T-cell (primary cell): ENCODE data around the gene TUBB. TPM values are rescaled to one million over a fixed set of nuclear protein-coding genes. Genes with fewer than 3 reads are reported as not detected.

Source experiments
- ATAC-seq, 4 experiments: fragments of 200-7000 bp in 3 of 4; fragments of 150-1000 bp in 1 of 4; cut with Tn5 transposase; replicated peaks in 1 of 4; 1 replicate in 3 of 4; 2 replicates in 1 of 4; pipeline ENCODE4 v1.10.0; 2021; ENCODE audit warnings: moderate library complexity in 3 of 4, mild to moderate bottlenecking in 2 of 4, moderate number of reproducible peaks in 1 of 4
- CTCF ChIA-PET, 2 donors: fragments of 300-600 bp; sonication (Branson Sonifier 250); formaldehyde crosslinking; loops; one replicate each; lab custom pipeline; 2022; ENCODE audit warnings: antibody characterized with exemption in 2 of 2; lab: Charles Lee
- POLR2A ChIA-PET, 2 donors: fragments of 300-600 bp; sonication (Branson Sonifier 250); formaldehyde crosslinking; loops; one replicate each; lab custom pipeline; 2022; ENCODE audit warnings: antibody characterized with exemption in 2 of 2; lab: Charles Lee
- DNase-seq, 35 experiments: peaks; one replicate each; pipeline versions ENCODE4 v3.0.0 to v3.0.0-alpha.2; 2013 to 2023
- H3K27ac ChIP-seq: one replicate; pipeline ENCODE4 v1.5.1; 2013; ENCODE audit warnings: low read length
- H3K27me3 ChIP-seq, 2 experiments: replicated peaks in 1 of 2; 1 replicate in 1 of 2; 2 replicates in 1 of 2; pipeline versions ENCODE4 v1.6.1 to v1.7.0; 2013; ENCODE audit warnings: low read length in 1 of 2, mixed read lengths in 1 of 2; ENCODE audit not compliant: control insufficient read depth in 2 of 2, insufficient read depth in 2 of 2; ENCODE audit errors: extremely low read depth in 1 of 2
- H3K36me3 ChIP-seq, 2 donors: 1 replicate in 1 of 2; 2 replicates in 1 of 2; pipeline versions ENCODE4 v1.6.1 to v1.7.0; 2013; ENCODE audit warnings: low read length in 1 of 2; ENCODE audit not compliant: control insufficient read depth in 2 of 2, insufficient read depth in 1 of 2; ENCODE audit errors: extremely low read depth in 1 of 2
- H3K4me1 ChIP-seq, 2 experiments: 1 replicate in 1 of 2; 2 replicates in 1 of 2; pipeline versions ENCODE4 v1.6.1 to v1.7.0; 2013; ENCODE audit warnings: low read length in 2 of 2, mixed read lengths in 1 of 2; ENCODE audit not compliant: insufficient read depth in 2 of 2, control insufficient read depth in 1 of 2; ENCODE audit errors: extremely low read depth in 1 of 2
- H3K4me3 ChIP-seq, 2 donors: 1 replicate in 1 of 2; 2 replicates in 1 of 2; pipeline versions ENCODE4 v1.5.1 to v1.7.0; 2013; ENCODE audit warnings: mild to moderate bottlenecking in 2 of 2, low read length in 1 of 2, moderate library complexity in 1 of 2; ENCODE audit not compliant: control insufficient read depth in 1 of 2; ENCODE audit errors: extremely low read depth in 1 of 2
- H3K9me3 ChIP-seq: 2 replicates; pipeline ENCODE4 v1.7.0; 2013
- H3K27ac Mint-ChIP-seq, 2 donors: one replicate each; pipeline ENCODE4 v1.8.0; 2020 to 2021; ENCODE audit warnings: mild to moderate bottlenecking in 2 of 2, mixed read lengths in 2 of 2
- H3K27me3 Mint-ChIP-seq, 2 donors: one replicate each; pipeline ENCODE4 v1.8.0; 2021 to 2022; ENCODE audit warnings: mixed read lengths in 2 of 2
- H3K36me3 Mint-ChIP-seq: one replicate; pipeline ENCODE4 v1.8.0; 2021; ENCODE audit warnings: mixed read lengths
- H3K4me1 Mint-ChIP-seq, 3 donors: one replicate each; pipeline ENCODE4 v1.8.0; 2020 to 2022; ENCODE audit warnings: mixed read lengths in 3 of 3, mild to moderate bottlenecking in 1 of 3
- H3K4me3 Mint-ChIP-seq, 3 donors: one replicate each; pipeline ENCODE4 v1.8.0; 2020 to 2022; ENCODE audit warnings: mild to moderate bottlenecking in 3 of 3, mixed read lengths in 3 of 3, moderate library complexity in 3 of 3
- H3K9me3 Mint-ChIP-seq, 3 donors: one replicate each; pipeline ENCODE4 v1.8.0; 2020 to 2022; ENCODE audit warnings: mixed read lengths in 3 of 3
- WGBS: methylation state at CpG from one replicate; pipeline ENCODE4 v1.1.5; 2013; ENCODE audit warnings: missing lambda C conversion rate; ENCODE audit not compliant: insufficient coverage; 5-methylcytosine and 5-hydroxymethylcytosine counted together
- total RNA-seq, 35 experiments: library from RNA in 6 of 35; stranded (reverse) in 6 of 35; fragments of 120-200 nt in 1 of 35; gene quantifications; one replicate each; pipeline versions ENCODE4 v1.2.1 to v1.2.4 and lab custom pipeline; 2013 to 2026

TUBB gene
- total RNA-seq, 5 donors from 2014 or later (not counting 1 experiment from before 2014, with no cell fraction given): 108 to 246 (median 202) TPM

DNA sequence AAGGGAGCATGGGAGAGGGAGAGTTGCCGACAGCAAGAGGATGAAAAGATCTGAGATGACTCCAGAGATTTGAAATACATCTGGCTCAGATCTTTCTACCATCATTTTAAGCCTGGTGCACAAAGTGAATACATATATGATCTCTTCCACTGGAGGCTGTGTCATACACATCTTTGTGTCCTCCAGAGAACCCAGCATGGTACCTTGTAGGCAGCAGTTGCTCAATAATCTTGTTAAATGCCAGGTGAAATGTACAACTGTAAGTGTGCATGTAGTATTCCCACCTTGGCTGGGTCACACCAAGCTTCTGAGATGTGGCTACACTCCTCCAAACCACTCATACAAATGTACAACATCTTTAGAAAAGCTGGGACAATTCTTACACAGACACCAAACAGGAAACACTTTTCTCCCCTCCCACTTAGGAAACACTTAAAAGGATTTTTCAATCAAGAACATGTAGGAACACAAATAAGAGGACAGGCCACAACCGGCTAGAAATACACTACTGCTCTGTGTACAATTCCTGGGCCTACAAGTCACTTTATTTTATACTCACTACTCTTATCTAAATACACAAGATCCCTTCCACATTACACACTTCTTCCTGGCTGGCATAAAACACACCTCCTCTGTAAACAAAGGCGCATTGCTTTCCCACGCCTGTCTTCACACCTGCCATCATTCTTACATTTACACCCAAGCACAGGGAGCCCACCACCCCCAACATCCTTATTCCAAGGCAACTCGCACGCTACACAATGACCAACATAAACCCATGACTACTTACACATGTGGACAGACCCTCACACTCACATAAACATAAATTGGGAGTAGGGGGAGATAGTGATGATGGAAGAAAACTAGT, 28.0 kb downstream of the TUBB start:
- Histone ChIP-seq H3K4me3 (no peak overlapping the region), H3K36me3 (no peaks in the 10 kb centered on the region), H3K4me1 (peaks cover 2 to 16% of the 10 kb centered on the region in 2 experiments), H3K27ac (no peak overlapping the region), H3K27me3 (no peaks in the 10 kb centered on the region), H3K9me3 (no peaks in the 10 kb centered on the region)
- Mint-ChIP-seq H3K27me3 (no peaks in the 10 kb centered on the region), H3K4me1 (peaks cover 16 to 40% (median 26%) of the 10 kb centered on the region in 3 donors), H3K27ac (peak overlapping the region; percentile 2 to 56), H3K4me3 (no peak overlapping the region), H3K36me3 (no peaks in the 10 kb centered on the region), H3K9me3 (no peaks in the 10 kb centered on the region)
- DNase-seq: no peak
- POLR2A ChIA-PET: no interaction called here
- 73% methylated on average over 3 of the region's 6 CpGs for WGBS
- CTCF ChIA-PET: interaction anchor here (0.6 to 1.6 kb wide), 2 partner anchors 17 to 207 kb away, joined by 3 to 6 read pairs; no protein-coding TSS in a partner anchor
- ATAC-seq: no peak

DNA sequence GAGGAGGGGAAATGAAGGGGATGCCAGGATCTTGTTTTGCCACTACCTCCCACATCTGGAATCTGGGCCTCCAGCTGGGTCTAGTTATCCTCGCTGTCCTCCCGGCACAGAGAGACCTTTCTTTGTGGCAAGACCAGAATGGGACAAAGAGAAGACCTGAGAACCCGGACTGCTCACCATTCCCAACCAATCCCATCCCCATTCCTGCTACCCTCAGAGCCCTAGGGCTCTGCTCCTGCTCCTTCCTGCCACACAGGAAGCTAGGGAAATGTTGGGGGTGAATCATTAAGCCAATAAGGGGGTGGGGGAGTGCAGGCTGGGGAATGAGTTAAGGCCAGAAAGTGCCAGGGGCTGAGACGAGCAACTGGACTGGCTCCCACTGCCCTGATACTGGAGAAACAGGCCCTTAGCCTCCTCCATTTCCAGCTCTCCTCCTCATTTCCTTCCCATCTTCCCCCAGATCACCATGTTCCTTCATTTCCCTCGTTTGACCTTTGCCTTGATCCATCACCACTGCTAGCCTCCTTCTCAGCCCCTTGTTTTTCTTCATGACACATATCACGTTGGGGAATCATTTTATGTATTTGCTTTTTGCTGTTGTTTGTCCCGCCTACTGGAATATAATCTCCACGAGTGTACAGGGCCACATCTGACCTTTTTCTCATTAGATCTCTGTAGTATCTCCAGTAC, 28.8 kb downstream of the TUBB start:
- no peak overlapping the region for H3K27ac ChIP-seq
- DNase-seq: no peak
- Mint-ChIP-seq H3K27me3 (no peaks in the 10 kb centered on the region), H3K27ac (no peak overlapping the region), H3K9me3 (no peaks in the 10 kb centered on the region), H3K4me1 (peaks cover 13 to 31% (median 19%) of the 10 kb centered on the region in 3 donors), H3K4me3 (no peak overlapping the region), H3K36me3 (no peaks in the 10 kb centered on the region)
- no CpG with 5 or more reads among the region's 8 CpGs for WGBS
- peaks cover 0 to 8% of the 10 kb centered on the region in 2 experiments for H3K4me1 ChIP-seq
- CTCF ChIA-PET: no interaction called here
- no peaks in the 10 kb centered on the region for H3K9me3 ChIP-seq
- H3K36me3 ChIP-seq: no peaks in the 10 kb centered on the region
- POLR2A ChIA-PET: no interaction called here
- H3K4me3 ChIP-seq: no peak overlapping the region
- no peak for ATAC-seq
- H3K27me3 ChIP-seq: no peaks in the 10 kb centered on the region

DNA sequence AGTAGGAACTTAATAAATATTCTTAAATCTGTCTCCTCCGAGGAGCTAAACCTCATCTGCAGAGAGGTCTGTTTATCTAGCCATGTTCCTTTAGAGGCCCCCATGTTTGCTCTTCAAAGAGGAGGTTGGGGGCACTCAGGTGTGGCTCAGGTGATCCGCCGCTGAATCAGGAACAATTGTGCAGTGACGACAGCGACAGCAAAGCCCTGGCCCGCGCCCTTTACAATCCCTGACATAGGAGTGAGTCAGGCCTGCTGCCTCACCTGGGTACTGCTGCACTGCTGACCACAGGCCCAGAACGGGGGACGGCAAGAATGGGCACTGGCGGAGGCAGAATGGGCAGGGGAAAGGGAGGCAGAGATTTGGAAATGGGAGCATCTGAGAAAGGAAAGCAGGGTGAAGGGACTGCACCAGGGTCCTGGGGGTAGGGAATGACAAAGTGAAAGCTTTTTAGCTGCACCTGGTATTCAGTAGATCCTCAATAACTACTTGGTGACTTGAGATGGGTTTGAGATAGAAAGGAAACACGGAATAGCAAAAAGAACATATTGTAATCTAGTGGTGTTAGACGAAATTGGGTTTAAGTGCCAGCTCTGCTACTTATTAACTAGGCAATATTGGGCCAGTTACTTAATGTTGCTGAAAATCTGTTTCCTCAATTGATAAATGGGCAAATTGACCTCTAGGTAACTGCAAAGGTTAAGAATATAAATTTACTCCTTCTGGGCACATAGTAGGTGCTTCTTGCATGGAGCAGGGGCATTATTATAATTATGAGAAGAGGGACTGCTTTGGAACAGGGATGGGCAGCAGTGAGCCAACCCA, 29.6 kb downstream of the TUBB start:
- no peaks in the 10 kb centered on the region for H3K27me3 ChIP-seq
- DNase-seq: no peak
- peaks cover 11 to 31% (median 17%) of the 10 kb centered on the region in 3 donors for H3K4me1 Mint-ChIP-seq
- no peaks in the 10 kb centered on the region for H3K36me3 Mint-ChIP-seq
- H3K4me3 ChIP-seq: no peak overlapping the region
- ATAC-seq: no peak
- no peaks in the 10 kb centered on the region for H3K36me3 ChIP-seq
- no peak overlapping the region for H3K27ac Mint-ChIP-seq
- ChIA-PET CTCF (no interaction called here), POLR2A (no interaction called here)
- no peaks in the 10 kb centered on the region for H3K9me3 ChIP-seq
- H3K27me3 Mint-ChIP-seq: no peaks in the 10 kb centered on the region
- no peaks in the 10 kb centered on the region for H3K9me3 Mint-ChIP-seq
- H3K4me3 Mint-ChIP-seq: no peak overlapping the region
- WGBS: 93% methylated on average over 12 of the region's 12 CpGs
- no peak overlapping the region for H3K27ac ChIP-seq
- H3K4me1 ChIP-seq: peaks cover 0 to under 1% of the 10 kb centered on the region in 2 experiments

DNA sequence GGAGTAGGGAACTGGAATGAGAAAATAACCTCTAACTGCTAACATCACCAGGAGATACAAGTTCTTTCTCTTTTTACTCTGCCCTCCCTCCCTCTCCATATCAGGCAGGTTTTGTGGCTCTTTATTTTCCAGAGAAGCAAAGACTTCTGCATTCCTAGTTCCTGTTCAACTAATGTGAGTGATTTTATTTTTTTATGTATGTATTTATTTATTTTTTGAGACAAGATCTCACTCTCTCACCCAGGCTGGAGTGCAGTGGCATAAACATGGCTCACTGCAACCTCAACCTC, 30.2 kb downstream of the TUBB start:
- no peak overlapping the region for H3K4me3 Mint-ChIP-seq
- no peak overlapping the region for H3K27ac ChIP-seq
- DNase-seq (no peak), ATAC-seq (no peak)
- H3K9me3 ChIP-seq: no peaks in the 10 kb centered on the region
- no peaks in the 10 kb centered on the region for H3K27me3 Mint-ChIP-seq
- no peaks in the 10 kb centered on the region for H3K36me3 Mint-ChIP-seq
- peaks cover 8 to 25% (median 14%) of the 10 kb centered on the region in 3 donors for H3K4me1 Mint-ChIP-seq
- no peak overlapping the region for H3K4me3 ChIP-seq
- peaks cover 0 to 2% of the 10 kb centered on the region in 2 experiments for H3K27me3 ChIP-seq
- no peaks in the 10 kb centered on the region for H3K9me3 Mint-ChIP-seq
- H3K27ac Mint-ChIP-seq: no peak overlapping the region
- no peaks in the 10 kb centered on the region for H3K36me3 ChIP-seq
- ChIA-PET POLR2A (no interaction called here), CTCF (no interaction called here)
- no peaks in the 10 kb centered on the region for H3K4me1 ChIP-seq

DNA sequence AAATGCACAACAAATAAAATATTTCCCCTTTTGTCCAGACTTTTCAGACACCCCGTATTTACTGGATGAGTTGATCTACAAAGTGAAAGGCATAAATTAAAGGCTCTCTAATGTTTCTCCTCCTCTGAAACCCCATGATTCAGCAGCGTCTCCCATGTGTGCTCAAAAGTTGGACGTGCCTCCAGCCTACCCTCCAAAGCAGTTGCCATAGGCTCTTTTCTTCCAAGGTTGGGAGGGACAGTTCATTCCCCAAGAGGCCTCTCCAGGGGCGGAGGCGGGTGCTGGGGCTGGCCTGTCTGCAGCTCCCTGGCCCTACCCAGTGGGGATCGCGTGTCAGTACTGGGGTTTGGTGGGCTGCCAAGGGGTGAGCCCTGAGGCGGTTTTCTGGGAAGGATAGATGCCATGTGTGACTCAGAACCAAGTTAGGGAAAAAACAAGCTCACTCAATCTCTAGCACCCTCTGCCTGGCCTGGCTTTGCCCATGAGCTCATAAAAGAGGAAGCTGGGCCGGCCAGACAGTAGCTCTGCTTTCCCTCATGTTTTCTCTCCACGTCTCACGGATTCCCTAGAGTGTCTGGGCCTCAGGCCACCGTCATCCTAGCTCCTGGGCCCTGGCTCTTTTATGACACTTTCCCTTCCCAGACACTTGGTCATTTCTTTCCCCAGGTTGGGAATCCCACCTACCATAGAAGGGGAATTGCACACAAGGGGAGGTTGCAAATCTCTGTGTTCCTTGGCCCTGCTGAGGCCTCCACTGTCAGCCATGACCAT, 32.2 kb downstream of the TUBB start:
- no peaks in the 10 kb centered on the region for H3K9me3 Mint-ChIP-seq

More for the DNA sequence above, 32.2 kb downstream of the TUBB start:
- H3K36me3 ChIP-seq: no peaks in the 10 kb centered on the region
- ATAC-seq: no peak
- no peaks in the 10 kb centered on the region for H3K9me3 ChIP-seq
- Mint-ChIP-seq H3K27me3 (no peaks in the 10 kb centered on the region), H3K36me3 (no peaks in the 10 kb centered on the region), H3K4me3 (no peak overlapping the region), H3K4me1 (peaks cover 9 to 26% (median 14%) of the 10 kb centered on the region in 3 donors), H3K27ac (no peak overlapping the region)
- WGBS: 83% methylated on average over 6 of the region's 12 CpGs
- H3K4me1 ChIP-seq: peaks cover 0 to 2% of the 10 kb centered on the region in 2 experiments
- ChIA-PET CTCF (interaction anchor here in 1 of 2 donors (0.7 kb wide), 2 partner anchors 11 to 115 kb away, joined by 3 read pairs; no protein-coding TSS in a partner anchor), POLR2A (no interaction called here)
- no peak for DNase-seq
- H3K27ac ChIP-seq: no peak overlapping the region
- H3K27me3 ChIP-seq: peaks cover 0 to 4% of the 10 kb centered on the region in 2 experiments
- H3K4me3 ChIP-seq: no peak overlapping the region
